Measurements from ENCODE around the gene PTPRM. TPM values are rescaled to one million over a fixed set of nuclear protein-coding genes. Genes with fewer than 3 reads are reported as not detected.
"Not testable (repeated sequence)": the region's sequence is repeated elsewhere in the genome, so short reads cannot be mapped to it uniquely, and the experiment has no call there.

The PTPRM gene
- total RNA-seq, 1 donor from 2014 or later = 102 TPM

DNA sequence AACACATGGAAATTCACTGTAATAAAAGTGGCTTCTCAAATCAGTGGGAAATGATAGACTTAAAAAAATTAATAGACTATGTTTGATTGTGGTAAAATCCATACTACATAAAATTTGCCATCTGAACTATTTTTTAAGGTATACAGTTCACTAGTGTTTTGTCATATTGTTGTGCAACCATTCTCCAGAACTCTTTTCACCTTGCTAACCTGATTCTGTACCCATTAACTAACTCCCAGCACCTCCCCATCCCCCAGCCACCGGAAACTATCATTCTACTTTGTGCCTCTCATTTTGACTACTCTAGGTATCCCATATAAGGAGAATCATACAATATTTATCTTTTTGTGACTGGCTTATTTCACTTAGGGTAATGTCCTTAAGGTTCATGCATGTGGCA lies 153.3 kb downstream of the PTPRM start:
- DNase-seq (ENCODE audit: low spot score in 2 of 2) (no peak), FAIRE-seq (no peak)

DNA sequence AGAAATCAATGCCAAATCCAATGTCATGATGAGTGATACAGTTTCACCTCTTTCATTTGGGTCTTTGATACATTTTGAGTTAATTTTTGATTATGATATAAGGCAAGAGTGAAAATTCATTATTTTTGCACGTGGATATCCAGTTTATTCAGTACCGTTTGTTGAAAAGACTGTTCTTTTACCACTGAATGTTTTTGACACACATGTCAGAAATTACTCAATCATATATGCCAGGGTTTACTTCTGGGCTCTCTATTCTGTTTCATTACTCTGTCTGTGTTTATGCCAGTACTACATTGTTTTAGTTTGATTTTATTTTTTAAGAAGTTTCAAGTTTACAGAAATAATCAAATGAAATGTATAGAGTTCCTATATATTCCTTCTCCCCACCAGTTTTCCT lies 154.4 kb downstream of the PTPRM start:
- no peak for FAIRE-seq
- no peak for DNase-seq (ENCODE audit: low spot score in 2 of 2)

DNA sequence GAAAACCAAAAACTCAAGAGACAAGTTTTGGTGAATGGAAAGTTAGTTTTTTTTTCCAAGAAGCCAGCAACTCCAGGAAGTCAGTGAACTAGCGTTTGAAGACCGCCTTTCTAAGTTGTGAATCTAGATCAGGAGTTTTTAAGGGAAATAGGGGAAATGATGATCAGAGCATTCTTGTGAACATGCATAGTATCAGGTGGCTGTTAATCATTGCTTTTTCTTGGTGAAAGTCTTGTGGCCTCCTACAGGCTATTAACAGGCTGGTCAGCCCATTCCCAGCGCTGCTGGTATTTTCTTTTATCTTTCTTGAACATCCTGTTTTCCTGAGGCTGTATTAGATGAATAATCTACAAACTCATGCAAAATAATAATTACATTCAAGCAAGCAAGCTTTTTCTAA lies 155.8 kb downstream of the PTPRM start:
- DNase-seq (ENCODE audit: low spot score in 2 of 2) = no peak
- FAIRE-seq = no peak

DNA sequence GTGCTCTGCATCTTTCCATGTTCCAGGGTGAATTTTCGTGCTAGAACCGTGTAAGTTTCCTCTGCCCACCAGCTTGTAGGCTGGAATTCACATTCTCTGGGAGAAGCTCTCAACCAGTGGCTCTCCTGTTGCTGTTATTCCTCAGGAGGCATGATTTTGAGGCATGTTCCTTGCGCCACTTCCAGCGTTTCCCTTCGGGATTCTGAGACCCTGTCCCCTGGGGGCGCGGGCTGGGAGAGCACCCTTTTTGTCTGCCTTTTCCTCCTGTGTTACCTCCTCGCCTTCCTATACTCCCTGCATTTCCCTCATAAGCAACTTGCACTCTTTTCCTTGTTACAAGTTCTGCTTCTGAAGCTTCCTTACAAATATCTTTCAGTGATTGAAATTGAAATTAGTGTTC lies 156.4 kb downstream of the PTPRM start:
- FAIRE-seq (no peak), DNase-seq (ENCODE audit: low spot score in 2 of 2) (no peak)

DNA sequence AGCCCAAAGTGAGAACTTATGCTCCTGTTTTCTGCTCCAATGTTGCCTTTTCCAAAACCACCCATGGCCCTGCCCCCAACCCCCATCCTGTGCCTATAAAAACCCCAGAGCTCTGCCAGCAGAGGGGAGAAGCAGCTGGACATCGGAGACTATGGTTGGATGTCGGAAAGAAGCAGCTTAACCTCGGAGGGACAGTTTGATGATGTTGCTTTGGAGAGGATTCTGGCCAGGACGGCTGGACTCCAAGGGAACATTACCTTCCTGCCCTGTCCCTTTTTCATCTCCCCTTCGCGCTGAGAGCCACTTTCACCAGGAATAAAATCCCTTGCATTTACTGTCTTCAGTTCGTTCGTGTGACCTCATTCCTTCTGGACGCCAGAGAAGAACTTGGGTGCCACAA lies 158.4 kb downstream of the PTPRM start:
- FAIRE-seq = no peak

DNA sequence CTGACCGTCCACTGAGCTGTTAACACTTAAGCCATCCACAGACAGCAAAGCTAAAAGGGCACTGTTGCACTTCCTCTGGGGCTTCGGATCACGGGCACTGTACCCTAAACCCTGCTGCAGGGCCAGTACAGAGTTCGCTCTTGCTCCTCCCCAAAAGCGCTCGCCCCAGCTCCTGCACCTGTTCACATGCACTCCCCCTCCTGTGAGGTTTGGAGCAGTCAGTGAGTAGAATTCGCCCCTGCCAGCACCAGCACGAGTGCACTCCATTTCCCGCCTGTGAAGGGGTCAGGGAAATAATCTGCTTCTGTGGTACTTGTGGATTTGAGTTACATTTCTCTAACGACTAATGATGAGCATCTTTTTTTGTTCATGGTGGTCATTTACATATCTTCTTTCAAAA lies 158.8 kb downstream of the PTPRM start:
- no peak for FAIRE-seq

More for the DNA sequence above, 158.4 kb downstream of the PTPRM start:
- no peak for DNase-seq (ENCODE audit: low spot score in 2 of 2)

DNA sequence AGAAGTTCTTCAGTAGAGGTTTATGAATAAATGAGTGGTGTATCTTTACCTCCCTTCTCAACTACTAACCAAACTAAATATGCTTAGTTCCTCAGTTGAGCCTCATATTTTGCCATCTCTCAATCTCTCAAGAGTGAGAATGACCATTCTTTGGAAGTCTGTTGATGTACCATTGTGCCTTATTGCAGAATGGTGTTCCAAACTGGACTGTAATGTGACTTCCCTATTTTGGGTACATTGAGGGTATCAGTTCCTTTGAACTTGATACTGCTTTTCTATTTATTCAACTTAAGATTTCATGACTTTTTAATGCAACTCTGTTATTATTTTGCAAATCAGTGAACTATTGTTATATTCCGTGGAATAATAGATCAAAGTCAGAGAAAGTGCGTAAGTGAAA lies 159.4 kb downstream of the PTPRM start:
- no peak for FAIRE-seq
- DNase-seq (ENCODE audit: low spot score in 2 of 2) = no peak

More for the DNA sequence above, 158.8 kb downstream of the PTPRM start:
- no peak for DNase-seq (ENCODE audit: low spot score in 2 of 2)

DNA sequence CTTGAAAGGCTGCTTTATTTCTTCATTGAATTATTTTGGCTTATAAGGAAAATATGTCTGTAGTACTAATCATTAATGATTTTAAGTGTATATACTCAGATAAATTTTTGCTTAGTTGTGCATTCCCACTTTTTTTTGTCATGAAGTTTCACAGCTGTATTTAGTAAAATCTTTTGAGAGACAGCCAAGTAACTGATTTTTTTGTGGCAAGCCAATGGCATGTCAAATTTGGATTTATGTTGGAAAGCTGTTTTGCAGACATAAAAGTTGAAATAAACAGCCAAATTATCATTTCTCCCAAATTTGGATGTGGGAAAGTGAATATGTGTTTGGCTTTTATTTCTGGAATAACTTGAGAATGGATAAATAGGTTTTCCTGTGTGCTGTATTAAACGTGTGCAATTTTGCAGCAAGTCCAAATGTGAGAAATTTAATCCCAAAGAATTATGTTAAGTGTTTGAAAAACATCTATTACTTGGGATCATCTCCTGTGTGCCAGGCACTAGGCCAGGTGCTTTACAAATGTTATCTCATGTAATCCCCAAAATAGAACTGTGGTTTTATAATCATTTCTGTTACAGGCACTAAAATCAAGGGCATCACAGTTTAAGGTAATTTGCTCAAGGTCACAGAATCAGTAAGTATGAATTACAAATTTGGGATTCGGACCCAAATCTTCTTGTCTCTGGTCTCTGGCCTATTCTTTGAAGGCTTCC lies 160.4 kb downstream of the PTPRM start:
- FAIRE-seq (no peak), DNase-seq (ENCODE audit: low spot score in 2 of 2) (no peak)

DNA sequence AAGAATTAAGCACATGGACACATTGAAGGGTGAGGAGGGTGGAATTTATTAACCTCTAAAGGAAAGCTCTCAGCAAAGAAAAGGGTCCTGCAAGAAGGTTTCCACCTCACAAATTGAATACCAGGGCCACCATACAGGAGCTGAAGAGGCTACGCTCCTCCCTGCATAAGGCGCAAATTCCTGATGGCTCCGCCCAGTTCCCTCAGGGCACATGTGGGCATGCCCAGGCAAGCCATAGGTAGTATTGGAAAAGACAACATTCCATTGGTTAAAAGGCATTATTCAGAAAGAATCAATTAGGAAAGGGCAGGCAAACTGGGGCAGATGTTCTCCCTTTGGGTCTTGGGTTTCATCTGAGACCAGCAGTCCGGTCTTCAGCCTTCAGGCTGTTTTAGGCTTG lies 161.2 kb downstream of the PTPRM start:
- no peak for DNase-seq (ENCODE audit: low spot score in 2 of 2)
- FAIRE-seq = no peak

DNA sequence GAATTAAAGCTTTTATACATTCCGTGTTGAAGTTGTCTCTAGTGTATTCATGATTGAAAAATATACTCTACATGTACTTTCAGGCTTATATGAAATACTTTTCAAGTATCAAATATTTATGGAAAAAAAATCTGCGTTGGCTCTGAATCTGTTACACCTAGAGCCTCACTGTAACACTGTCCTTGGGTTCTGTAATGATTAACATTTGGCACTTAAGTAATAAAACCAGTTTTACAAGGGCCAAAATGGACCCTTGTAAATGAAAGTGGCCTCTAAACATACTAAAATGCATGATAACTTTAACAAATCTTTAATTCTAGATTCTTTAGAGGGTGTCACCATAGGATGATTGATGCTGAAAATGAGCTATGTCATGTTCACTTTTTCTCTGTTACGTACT lies 162.8 kb downstream of the PTPRM start:
- DNase-seq (ENCODE audit: low spot score in 2 of 2) (no peak), FAIRE-seq (no peak)

DNA sequence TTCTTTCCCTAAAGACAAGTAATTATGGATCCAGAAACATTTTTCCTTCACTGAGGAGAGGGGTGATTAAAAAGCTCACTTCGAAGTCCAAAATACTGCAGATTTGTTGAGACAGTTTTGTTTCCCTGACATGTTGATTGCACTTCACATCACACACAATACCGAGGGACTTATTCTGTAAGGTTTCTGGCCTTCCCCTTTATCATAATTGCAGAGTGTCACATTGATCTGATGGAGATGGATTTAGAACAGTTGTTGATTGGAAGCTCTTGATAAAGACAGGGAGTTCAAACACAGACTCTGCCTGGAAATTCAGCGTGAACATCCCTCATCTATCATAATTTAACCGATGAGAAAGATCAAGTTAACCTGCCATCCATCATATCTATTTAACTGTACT lies 163.6 kb downstream of the PTPRM start:
- no peak for DNase-seq (ENCODE audit: low spot score in 2 of 2)
- no peak for FAIRE-seq

DNA sequence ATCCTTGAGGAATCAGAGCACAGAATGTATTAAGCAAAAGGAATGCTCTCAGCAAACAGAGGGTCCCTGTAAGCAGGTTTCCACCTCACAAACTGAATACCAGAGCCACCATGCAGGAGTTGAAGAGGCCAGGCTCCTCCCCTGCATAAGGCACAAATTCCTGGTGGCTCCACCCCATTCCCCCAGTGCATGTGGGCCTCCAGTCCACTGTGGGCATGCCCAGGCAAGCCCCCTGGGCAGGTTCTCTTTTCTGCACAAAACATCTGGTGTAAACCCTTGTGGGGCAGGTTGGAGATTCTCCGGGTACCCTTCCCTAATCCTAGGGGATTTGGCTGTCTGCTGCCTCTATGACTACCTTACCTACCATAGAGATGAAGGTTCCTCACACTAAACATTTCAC lies 166.5 kb downstream of the PTPRM start:
- no peak for FAIRE-seq
- no peak for DNase-seq (ENCODE audit: low spot score in 2 of 2)

DNA sequence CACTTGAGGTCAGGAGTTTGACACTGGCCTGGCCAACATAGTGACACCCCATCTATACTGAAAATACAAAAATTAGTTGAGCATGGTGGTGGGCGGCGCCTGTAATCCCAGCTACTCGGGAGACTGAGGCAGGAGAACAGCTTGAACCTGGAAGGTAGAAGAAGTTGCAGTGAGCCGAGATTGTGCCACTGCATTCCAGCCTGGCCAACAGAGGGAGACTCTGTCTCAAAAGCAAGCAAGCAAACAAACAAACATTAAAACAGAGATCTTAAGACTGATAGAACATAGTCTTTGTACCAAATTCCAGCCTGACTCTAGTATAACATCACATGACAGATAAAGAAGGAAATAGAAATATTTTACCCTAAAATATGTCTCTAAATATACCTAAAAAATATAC lies 168.1 kb downstream of the PTPRM start:
- DNase-seq (ENCODE audit: low spot score in 2 of 2) = no peak
- FAIRE-seq = no peak

DNA sequence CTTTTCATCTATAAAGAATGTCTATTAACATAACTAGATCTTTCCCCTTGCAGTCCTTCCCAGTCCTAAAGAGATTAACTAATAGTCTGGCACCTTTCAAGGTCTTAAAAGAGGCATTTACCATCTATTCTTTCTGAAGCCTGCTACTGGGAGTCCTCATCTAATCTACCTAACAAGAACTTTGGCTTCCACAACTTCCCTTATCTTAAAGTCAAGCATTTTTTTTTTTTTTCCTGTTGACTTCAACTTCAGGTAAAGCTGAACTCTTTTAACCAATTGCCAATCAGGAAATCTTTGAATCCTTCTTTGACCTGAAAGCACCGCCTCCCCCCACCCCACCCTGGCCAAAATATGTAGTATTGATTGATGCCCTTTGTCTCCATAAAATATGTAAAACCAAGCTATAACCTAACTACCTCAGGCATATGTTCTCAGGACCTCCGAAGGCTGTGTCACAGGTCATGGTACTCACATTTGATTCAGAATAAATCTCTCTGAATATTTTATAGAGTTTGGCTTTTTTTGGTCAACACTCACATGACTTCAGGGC lies 168.6 kb downstream of the PTPRM start:
- DNase-seq (ENCODE audit: low spot score in 2 of 2) = no peak
- no peak for FAIRE-seq

DNA sequence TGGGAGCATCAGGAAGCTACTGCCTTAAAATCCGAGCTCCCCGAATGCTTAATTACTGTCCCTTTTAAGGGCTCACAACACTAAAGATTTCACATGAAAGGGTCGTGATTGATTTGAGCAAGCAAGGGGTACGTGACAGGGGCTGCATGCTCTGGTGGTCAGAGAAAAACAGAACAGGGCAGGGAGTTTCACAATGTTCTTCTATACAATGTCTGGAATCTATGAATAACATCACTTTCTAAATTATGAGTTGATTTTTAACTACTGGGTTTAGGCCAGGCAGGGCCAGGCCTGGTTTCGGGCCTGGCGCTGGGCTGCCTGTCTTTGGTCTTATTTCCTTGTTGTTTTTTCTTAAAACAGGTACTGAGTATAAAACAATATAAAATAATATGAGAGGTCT lies 169.4 kb downstream of the PTPRM start:
- not testable (repeated sequence) for FAIRE-seq; DNase-seq (ENCODE audit: low spot score in 2 of 2)

DNA sequence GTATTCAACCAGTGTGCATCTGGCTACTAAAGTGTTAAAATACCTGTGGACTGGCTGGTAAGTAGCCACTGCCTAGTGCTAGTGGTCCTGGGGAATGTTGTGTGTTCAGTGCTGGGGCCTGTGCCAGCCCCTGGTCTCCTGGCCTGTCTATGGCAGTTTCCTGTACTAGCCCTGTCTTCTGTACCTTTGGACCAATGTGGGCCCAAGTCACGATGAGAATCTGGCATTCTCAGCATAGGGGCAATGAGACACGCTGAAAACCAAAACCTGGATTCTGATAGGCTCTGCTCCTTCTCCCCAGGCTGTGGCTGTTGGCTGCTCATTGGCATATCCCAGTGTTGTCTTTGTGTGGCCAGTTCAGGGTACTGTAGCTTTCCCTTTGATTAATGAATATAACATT lies 170.4 kb downstream of the PTPRM start:
- no peak for FAIRE-seq
- no peak for DNase-seq (ENCODE audit: low spot score in 2 of 2)

DNA sequence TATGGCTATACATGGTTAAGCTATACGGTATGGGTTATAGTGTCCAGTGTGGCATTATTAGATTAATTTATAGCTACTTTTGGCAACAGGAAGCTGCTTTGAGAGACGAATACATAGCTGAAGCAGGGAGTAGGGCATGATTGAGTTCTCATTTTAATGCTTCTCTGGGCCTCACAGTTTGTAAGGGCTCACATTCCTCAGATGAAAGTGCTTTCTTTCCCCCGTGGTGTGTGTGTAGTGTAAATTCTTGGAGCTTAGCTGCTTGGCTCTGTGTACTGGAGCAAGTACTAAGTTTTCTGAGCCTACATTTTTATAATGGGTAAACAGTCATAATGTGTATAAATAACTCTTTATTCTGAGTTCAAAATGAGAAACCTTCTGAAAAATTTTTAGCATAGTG lies 173.7 kb downstream of the PTPRM start:
- FAIRE-seq = no peak
- no peak for DNase-seq (ENCODE audit: low spot score in 2 of 2)

DNA sequence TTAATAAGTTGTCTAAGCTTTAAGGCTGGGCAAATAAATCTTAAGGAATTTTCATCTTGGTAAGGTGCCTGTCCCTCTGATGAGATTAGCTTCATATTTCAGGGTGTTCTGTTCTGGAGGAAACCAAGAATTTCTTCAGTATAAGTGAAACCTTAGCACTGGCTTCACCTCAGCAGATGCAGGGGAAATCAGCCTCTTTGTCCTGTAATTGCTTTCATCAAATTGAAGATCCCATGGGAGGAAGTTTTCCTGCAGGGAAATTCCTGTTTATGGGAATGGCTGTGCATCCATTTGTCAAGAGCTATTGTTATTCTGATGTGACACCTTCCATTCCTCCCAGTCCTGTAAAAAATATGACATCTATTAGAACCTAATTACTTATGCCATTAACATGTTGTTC lies 174.5 kb downstream of the PTPRM start:
- DNase-seq (ENCODE audit: low spot score in 2 of 2) = no peak
- FAIRE-seq = no peak

DNA sequence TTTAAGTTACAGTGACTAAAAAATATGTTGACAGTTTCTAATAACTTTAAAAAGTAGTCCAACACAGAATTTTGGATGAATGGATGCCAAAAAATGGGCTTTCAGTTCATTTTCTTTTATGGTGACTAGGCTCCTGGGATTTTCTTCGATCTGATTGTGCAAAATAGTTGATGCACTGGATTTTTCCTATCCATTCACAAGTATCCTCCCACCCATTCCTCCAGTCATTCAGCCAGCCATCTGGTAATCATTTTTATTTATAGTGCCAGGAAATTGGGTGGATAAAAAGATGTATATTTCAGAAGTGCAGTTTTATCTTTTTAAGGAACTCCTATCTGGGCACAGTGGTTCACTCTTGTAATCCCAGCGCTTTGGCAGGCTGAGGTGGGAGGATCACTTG lies 175.1 kb downstream of the PTPRM start:
- FAIRE-seq (no peak), DNase-seq (ENCODE audit: low spot score in 2 of 2) (no peak)

DNA sequence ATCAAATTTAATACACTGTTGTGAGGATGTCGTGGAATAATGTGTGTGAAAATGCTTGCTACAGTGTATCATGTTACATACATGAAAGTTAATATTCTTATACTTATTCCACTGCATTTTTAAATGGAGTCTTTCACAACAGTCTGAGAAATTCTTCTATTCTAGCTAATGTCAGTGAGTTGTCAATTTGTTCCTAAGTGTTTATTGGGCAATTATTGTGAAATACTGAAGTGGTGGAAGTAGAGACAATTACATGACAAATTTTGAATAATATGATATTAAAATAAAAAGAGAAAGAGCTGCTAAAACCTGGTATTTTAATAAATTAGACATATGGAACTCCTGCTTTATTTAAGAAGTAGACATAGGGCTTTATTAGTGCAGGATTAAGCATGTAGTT lies 176.1 kb downstream of the PTPRM start:
- DNase-seq (ENCODE audit: low spot score in 2 of 2) (no peak), FAIRE-seq (no peak)

DNA sequence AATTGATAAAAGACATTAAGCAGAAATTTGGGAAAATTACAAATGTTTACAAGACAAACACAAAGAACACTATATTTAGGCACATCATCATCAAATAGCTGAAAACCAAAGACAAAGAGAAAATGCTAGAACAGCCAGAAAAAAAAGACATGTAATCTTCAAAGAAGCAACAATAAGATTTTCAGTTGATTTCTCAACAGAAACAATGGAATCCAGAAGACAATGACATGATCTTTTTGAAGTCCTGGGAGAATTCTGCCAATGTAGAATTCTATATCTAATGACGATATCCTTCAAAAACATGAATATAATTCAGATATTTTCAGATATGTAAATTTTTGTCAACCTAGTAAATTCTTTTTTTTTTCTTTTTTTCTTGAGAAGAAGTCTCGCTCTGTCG lies 179.0 kb downstream of the PTPRM start:
- no peak for DNase-seq (ENCODE audit: low spot score in 2 of 2)
- FAIRE-seq = no peak

DNA sequence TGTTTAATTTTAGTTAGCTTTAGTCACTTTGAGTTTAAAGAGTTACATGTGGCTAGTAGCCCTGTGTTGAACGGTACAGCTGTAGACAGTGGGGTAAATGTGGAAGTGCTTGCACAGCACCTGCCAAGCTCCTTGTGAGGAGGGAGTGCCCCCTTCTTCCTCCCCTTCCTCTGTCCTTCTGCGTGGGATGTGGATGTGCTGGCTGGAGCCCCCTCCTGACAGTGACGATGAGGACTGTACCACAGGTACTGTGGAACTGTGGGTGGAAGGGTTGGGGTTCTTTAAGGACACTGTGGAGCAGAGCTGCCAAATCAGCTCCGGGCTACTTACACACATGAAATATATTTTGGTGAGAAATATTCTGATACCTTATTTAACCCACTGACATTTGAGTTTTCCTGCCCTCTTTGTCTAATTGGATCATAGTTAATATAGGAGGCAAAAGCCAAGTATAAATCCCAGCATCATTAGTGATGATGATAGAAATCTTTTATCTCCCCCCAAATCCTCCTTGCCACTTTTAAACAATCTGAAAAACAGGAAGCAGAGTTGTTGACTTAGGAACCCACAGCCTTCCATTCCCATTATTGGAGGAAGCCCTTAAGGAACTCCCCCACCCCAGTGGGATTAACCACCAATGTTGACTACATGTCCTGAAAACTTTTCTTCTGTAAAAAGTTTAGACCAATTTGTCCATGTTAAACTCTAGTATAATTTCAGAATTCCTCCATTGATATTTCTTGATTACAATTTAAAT lies 181.3 kb downstream of the PTPRM start:
- DNase-seq (ENCODE audit: low spot score in 2 of 2) = no peak
- no peak for FAIRE-seq

Measured in frontal cortex (tissue), 4 donors.